ENCODE results near the gene RAX2.

- TF ChIP-seq RAD21 (IDR thresholded peaks at IDR 0.05 in 1 of 2, conservative IDR thresholded peaks at IDR 0.05 in 1 of 2; ENCODE audit: low read depth in 2 of 2, low read length in 2 of 2) (no peak), CTCF (IDR thresholded peaks at IDR 0.05; ENCODE audit: control extremely low read depth in 1 of 3, insufficient read depth in 1 of 3, low read depth in 1 of 3, low read length in 3 of 3) (no peak), POLR2A (IDR thresholded peaks at IDR 0.05; ENCODE audit: control extremely low read depth in 1 of 2, low read depth in 2 of 2, low read length in 2 of 2) (no peak), YY1 (IDR thresholded peaks at IDR 0.05; ENCODE audit: low read depth, low read length) (no peak), TBP (IDR thresholded peaks at IDR 0.05; ENCODE audit: low read depth, low read length) (no peak), MAX (IDR thresholded peaks at IDR 0.05) (no peak), EZH2 (IDR thresholded peaks at IDR 0.05; ENCODE audit: low read depth, low read length, severe bottlenecking) (no peak), JUND (IDR thresholded peaks at IDR 0.05; ENCODE audit: low read length) (no peak), SRF (IDR thresholded peaks at IDR 0.05; ENCODE audit: low read depth, low read length) (no peak), CEBPB (IDR thresholded peaks at IDR 0.05; ENCODE audit: low read depth, low read length) (no peak), JUN (IDR thresholded peaks at IDR 0.05; ENCODE audit: low read depth, low read length) (no peak)
These were observed 42.6 kb upstream of the RAX2 start for GRCh38 chr19:3814648-3815047.
